ENCODE measurements around the gene CCDC177.

Gene CCDC177

DNA sequence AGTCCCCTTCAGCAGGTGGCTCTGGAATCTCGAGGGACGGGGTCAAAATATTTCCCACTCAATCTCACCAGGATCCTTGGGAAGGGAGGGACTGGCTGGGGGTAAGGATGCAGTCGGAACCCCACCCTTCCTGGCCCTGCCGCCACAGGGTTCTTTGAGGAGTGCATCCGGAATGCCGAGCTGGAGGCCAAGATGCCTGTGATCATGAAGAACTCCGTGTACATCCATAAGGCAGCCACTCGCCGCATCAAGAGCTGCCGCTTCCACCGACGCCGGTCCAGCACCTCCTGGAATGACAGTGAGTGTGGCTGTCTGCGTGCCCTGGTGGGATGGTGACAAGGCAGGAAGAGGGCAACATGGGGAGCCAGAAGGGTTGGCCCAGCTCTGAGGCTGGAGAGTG is 47.0 kb downstream of the CCDC177 start:
- no peak for DNase-seq

DNA sequence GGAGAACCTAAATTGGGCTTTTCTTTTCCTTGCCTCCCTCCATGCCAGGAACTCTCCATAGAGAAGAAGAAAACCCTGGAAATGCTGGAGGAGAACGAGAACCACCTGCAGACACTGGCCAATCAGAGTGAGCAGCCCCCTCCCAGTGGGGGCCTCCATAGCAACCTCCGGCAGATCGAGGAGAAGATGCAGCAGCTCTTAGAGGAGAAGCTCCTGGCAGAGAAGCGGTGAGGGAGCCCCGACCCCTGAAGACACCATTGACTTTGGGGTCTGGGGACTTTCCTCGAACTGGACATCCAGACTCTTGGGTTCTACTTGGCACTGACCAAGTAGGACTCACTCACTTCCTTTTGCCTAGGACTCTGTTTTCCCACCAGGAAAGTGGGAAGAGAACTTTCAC is 48.8 kb downstream of the CCDC177 start:
- DNase-seq = no peak

DNA sequence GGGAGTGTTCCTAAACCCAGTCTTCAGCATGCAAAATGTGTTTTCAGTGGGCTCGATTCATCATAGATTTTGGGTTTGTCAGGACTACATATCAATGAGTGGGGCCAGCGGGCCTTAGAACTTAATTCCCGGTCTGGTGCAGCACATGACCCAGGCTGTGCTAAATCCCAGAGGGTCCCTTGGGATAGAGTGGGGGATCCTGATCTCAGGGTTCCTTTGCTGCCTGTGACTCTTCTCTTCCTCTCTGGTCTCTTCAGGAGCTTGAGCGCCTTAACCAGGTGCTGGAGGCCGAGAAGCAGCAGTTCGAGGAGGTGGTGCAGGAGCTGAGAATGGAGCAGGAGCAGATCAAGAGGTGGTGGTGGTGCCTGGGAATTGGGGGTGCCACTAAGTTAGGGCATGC is 52.6 kb downstream of the CCDC177 start:
- no peak for DNase-seq
